HepG2 (cell line): ENCODE measurements around the gene C2. TPM values are rescaled to one million over a fixed set of nuclear protein-coding genes. Genes with fewer than 3 reads are reported as not detected.
A peak's percentile ranks its signal among the peaks of the same experiment; 100 is the strongest.

Experiments used
- ELF4 ChIP-seq: sonication (generic); formaldehyde crosslinking; IDR thresholded peaks from 2 replicates; pipeline ENCODE4 v1.5.0; 2020; ENCODE audit warnings: missing genetic modification reagents, mild to moderate bottlenecking, moderate library complexity, borderline replicate concordance
- FOXA1 ChIP-seq, 2 experiments: fragments of 450-650 bp in 1 of 2; sonication (generic) in 1 of 2; formaldehyde crosslinking in 1 of 2; IDR thresholded peaks; 2 replicates each; pipeline versions ENCODE4 v1.4.0 to v1.6.1; 2016 to 2020; ENCODE audit warnings: missing genetic modification reagents in 1 of 2
- GATAD1 ChIP-seq: IDR thresholded peaks from 2 replicates; pipeline ENCODE4 v1.6.1; 2016; ENCODE audit warnings: missing genetic modification reagents, missing compliant biosample characterization
- GFI1 ChIP-seq: sonication (generic); formaldehyde crosslinking; IDR thresholded peaks from 2 replicates; pipeline ENCODE4 v1.5.0; 2020; ENCODE audit warnings: missing genetic modification reagents, mild to moderate bottlenecking, borderline replicate concordance
- HOXA3 ChIP-seq: sonication (generic); formaldehyde crosslinking; IDR thresholded peaks from 2 replicates; pipeline ENCODE4 v1.5.0; 2020; ENCODE audit warnings: missing genetic modification reagents
- KDM6A ChIP-seq: IDR thresholded peaks from 2 replicates; pipeline ENCODE4 v1.6.1; 2016; ENCODE audit warnings: low read depth
- KMT2B ChIP-seq: IDR thresholded peaks from 2 replicates; pipeline ENCODE4 v1.6.1; 2016; ENCODE audit warnings: missing genetic modification reagents, missing compliant biosample characterization
- NFKB2 ChIP-seq: sonication (generic); formaldehyde crosslinking; IDR thresholded peaks from 2 replicates; pipeline ENCODE4 v1.4.0; 2020; ENCODE audit warnings: missing genetic modification reagents, borderline replicate concordance
- PAF1 ChIP-seq: IDR thresholded peaks from 2 replicates; pipeline ENCODE4 v1.6.1; 2016; ENCODE audit warnings: missing genetic modification reagents, missing compliant biosample characterization
- RFX5 ChIP-seq: IDR thresholded peaks from 2 replicates; pipeline ENCODE4 v1.6.1; 2011; ENCODE audit warnings: low read depth, low read length, improper control_type of control experiment
- SNRNP70 ChIP-seq: fragments of 200-400 bp; formaldehyde crosslinking; IDR thresholded peaks from 2 replicates; pipeline ENCODE4 v1.6.1; 2017; ENCODE audit warnings: mild to moderate bottlenecking, low read depth, low read length, moderate library complexity
- SP5 ChIP-seq: IDR thresholded peaks from 2 replicates; pipeline ENCODE4 v1.6.1; 2016; ENCODE audit warnings: low read depth, borderline replicate concordance
- TEAD3 ChIP-seq: optimal IDR thresholded peaks from 2 replicates; pipeline ENCODE3; 2016; ENCODE audit warnings: borderline replicate concordance
- TRIM24 ChIP-seq: sonication (generic); formaldehyde crosslinking; IDR thresholded peaks from 2 replicates; pipeline ENCODE4 v1.8.0; 2022; ENCODE audit warnings: mild to moderate bottlenecking, missing genetic modification reagents
- ZMYM4 ChIP-seq: sonication (generic); formaldehyde crosslinking; IDR thresholded peaks from 2 replicates; pipeline ENCODE4 v1.8.1; 2023; ENCODE audit warnings: mild to moderate bottlenecking, missing genetic modification reagents
- ZNF275 ChIP-seq: sonication (generic); formaldehyde crosslinking; IDR thresholded peaks from 2 replicates; pipeline ENCODE4 v1.8.0; 2022; ENCODE audit warnings: missing genetic modification reagents, mild to moderate bottlenecking, inconsistent platforms, borderline replicate concordance
- ZNF281 ChIP-seq: sonication (generic); formaldehyde crosslinking; IDR thresholded peaks from 2 replicates; pipeline ENCODE4 v1.4.0; 2020; ENCODE audit warnings: missing genetic modification reagents, borderline replicate concordance
- ZNF776 ChIP-seq: sonication (generic); formaldehyde crosslinking; IDR thresholded peaks from 2 replicates; pipeline ENCODE4 v1.4.0; 2020; ENCODE audit warnings: mild to moderate bottlenecking, missing genetic modification reagents
- polyA plus RNA-seq, 8 experiments: library from polyadenylated mRNA; depleted of rRNA in 3 of 8; stranded (reverse) in 7 of 8; unstranded in 1 of 8; fragments of >200 nt; fragmentation: Illumina TruSeq in 4 of 8; extraction: Trizol in 4 of 8; gene quantifications; 2 replicates each; pipeline versions ENCODE4 v1.2.1 to v1.2.3, GENCODE V29; 2011 to 2016; ENCODE audit warnings: low read depth in 4 of 8, missing spikeins in 1 of 8, mixed read lengths in 1 of 8; ENCODE audit not compliant: insufficient read depth in 1 of 8
- total RNA-seq, 5 experiments: library from RNA; depleted of rRNA; stranded (reverse); fragments of >200 nt; fragmentation: Illumina TruSeq; extraction: Trizol; gene quantifications; 2 replicates each; pipeline ENCODE4 v1.2.3, GENCODE V29; 2016; ENCODE audit warnings: low read depth in 1 of 5
- TF ChIP-seq, protein P1 (sequence below): sonication (generic); formaldehyde crosslinking; IDR thresholded peaks from 2 replicates; pipeline ENCODE4 v1.8.1; 2023; ENCODE audit warnings: mild to moderate bottlenecking, missing genetic modification reagents, borderline replicate concordance
- TF ChIP-seq, protein P2 (sequence below): sonication (generic); formaldehyde crosslinking; IDR thresholded peaks from 2 replicates; pipeline ENCODE4 v1.4.0; 2020; ENCODE audit warnings: missing genetic modification reagents, mild to moderate bottlenecking, borderline replicate concordance
- TF ChIP-seq, protein P3 (sequence below): IDR thresholded peaks from 2 replicates; pipeline ENCODE4 v1.6.1; 2016; ENCODE audit warnings: missing genetic modification reagents, missing compliant biosample characterization
- TF ChIP-seq, protein P4 (sequence below): sonication (generic); formaldehyde crosslinking; IDR thresholded peaks from 2 replicates; pipeline ENCODE4 v1.4.0; 2020; ENCODE audit warnings: missing genetic modification reagents

C2 gene
- total and polyA plus RNA-seq, 2 of the 13 experiments (the other 11 are each of a cell fraction or from before 2014, with no cell fraction given), result 165 to 307 TPM

- TF ChIP-seq GFI1 (CRISPR knock-in tag) (no peak), GATAD1 (CRISPR knock-in tag) (no peak), KDM6A (CRISPR knock-in tag) (0 out of 2 replicates have a peak, but pooled peaks have one; percentile 14), ZNF275 (no peak), ZMYM4 (CRISPR knock-in tag) (no peak), TRIM24 (no peak), TEAD3 (CRISPR knock-in tag) (peak; percentile 71), HOXA3 (no peak), FOXA1 (IDR thresholded peaks at IDR 0.05) (no peak), FOXA1 (CRISPR knock-in tag; IDR thresholded peaks at IDR 0.05) (no peak), SP5 (CRISPR knock-in tag) (no peak), ZNF281 (peak; percentile 87), ZNF776 (CRISPR knock-in tag) (no peak), KMT2B (no peak), PAF1 (CRISPR knock-in tag) (no peak), SNRNP70 (no peak), RFX5 (no peak), NFKB2 (CRISPR knock-in tag) (no peak), ELF4 (CRISPR knock-in tag) (no peak)
- TF ChIP-seq, protein P1, sequence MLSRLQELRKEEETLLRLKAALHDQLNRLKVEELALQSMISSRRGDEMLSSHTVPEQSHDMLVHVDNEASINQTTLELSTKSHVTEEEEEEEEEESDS (CRISPR knock-in tag), result no peak
- TF ChIP-seq, protein P2, sequence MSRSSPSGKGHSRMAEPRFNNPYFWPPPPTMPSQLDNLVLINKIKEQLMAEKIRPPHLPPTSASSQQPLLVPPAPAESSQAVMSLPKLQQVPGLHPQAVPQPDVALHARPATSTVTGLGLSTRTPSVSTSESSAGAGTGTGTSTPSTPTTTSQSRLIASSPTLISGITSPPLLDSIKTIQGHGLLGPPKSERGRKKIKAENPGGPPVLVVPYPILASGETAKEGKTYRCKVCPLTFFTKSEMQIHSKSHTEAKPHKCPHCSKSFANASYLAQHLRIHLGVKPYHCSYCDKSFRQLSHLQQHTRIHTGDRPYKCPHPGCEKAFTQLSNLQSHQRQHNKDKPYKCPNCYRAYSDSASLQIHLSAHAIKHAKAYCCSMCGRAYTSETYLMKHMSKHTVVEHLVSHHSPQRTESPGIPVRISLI (CRISPR knock-in tag), result no peak
- TF ChIP-seq, protein P3, sequence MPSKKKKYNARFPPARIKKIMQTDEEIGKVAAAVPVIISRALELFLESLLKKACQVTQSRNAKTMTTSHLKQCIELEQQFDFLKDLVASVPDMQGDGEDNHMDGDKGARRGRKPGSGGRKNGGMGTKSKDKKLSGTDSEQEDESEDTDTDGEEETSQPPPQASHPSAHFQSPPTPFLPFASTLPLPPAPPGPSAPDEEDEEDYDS, result no peak
- TF ChIP-seq, protein P4, sequence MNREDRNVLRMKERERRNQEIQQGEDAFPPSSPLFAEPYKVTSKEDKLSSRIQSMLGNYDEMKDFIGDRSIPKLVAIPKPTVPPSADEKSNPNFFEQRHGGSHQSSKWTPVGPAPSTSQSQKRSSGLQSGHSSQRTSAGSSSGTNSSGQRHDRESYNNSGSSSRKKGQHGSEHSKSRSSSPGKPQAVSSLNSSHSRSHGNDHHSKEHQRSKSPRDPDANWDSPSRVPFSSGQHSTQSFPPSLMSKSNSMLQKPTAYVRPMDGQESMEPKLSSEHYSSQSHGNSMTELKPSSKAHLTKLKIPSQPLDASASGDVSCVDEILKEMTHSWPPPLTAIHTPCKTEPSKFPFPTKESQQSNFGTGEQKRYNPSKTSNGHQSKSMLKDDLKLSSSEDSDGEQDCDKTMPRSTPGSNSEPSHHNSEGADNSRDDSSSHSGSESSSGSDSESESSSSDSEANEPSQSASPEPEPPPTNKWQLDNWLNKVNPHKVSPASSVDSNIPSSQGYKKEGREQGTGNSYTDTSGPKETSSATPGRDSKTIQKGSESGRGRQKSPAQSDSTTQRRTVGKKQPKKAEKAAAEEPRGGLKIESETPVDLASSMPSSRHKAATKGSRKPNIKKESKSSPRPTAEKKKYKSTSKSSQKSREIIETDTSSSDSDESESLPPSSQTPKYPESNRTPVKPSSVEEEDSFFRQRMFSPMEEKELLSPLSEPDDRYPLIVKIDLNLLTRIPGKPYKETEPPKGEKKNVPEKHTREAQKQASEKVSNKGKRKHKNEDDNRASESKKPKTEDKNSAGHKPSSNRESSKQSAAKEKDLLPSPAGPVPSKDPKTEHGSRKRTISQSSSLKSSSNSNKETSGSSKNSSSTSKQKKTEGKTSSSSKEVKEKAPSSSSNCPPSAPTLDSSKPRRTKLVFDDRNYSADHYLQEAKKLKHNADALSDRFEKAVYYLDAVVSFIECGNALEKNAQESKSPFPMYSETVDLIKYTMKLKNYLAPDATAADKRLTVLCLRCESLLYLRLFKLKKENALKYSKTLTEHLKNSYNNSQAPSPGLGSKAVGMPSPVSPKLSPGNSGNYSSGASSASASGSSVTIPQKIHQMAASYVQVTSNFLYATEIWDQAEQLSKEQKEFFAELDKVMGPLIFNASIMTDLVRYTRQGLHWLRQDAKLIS (CRISPR knock-in tag), result no peak
Measured at GRCh38 chr6:31940256-31940664, 12.7 kb downstream of the C2 start (continued).
